ENCODE data around the gene DUOX2. TPM values are rescaled to one million over a fixed set of nuclear protein-coding genes. Genes with fewer than 3 reads are reported as not detected.
"Not testable (repeated sequence)": the region's sequence is repeated elsewhere in the genome, so short reads cannot be mapped to it uniquely, and the experiment has no call there.

Gene DUOX2
- total RNA-seq, 1 experiment from 2014 or later: 0.02 TPM

- DNase-seq (ENCODE audit: extremely low read depth, low read depth): no peak
These were observed 11.7 kb downstream of the DUOX2 start for GRCh38 chr15:45102226-45102625.

GRCh38 chr15:45101749-45102148, 12.2 kb downstream of the DUOX2 start:
- DNase-seq (ENCODE audit: extremely low read depth, low read depth): no peak

DNA sequence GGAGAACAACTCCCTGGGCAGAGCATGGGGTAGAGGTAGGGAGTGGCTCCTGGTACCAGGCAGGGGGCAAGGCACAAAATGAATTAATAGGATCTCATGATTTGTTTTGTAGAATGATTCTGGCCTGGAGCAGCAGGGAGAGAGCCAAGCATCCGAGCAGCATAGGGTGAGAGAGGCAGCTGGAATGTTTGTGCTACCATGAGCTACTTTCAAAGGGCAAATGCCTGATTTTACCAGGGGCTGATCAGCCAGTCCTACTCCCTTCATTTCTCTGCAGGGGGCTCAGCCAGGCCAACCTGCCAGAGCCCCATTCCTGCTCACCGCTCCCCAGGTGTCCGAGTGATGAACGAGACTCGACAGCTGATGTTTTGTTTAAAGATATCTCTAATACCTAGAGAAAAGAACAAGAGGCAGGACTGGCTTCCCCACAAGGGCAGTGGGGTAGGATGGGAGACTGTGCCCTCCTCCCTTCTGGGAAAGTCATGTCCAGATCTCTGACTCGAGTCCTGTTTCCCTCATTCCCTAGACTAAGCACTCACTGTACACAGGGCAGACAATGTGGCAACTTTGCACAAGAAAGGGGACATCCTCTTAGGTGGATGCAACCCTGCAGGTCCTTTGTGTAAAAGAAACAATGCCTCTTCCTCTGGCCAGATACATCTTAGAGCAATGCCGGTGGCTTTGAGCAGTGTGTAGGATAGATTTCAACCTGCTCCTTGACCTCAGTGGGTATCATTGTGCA, 12.9 kb downstream of the DUOX2 start:
- DNase-seq (ENCODE audit: extremely low read depth, low read depth): no peak

GRCh38 chr15:45099549-45100165, 14.3 kb downstream of the DUOX2 start:
- DNase-seq (ENCODE audit: extremely low read depth, low read depth): no peak

GRCh38 chr15:45097466-45097865, 16.5 kb downstream of the DUOX2 start:
- DNase-seq (ENCODE audit: extremely low read depth, low read depth): no peak

GRCh38 chr15:45095661-45096060, 18.3 kb downstream of the DUOX2 start:
- DNase-seq (ENCODE audit: extremely low read depth, low read depth): no peak

GRCh38 chr15:45094358-45094730, 19.6 kb downstream of the DUOX2 start:
- no peak for DNase-seq (ENCODE audit: extremely low read depth, low read depth)

- no peak for DNase-seq (ENCODE audit: extremely low read depth, low read depth)
These were observed 20.2 kb downstream of the DUOX2 start for GRCh38 chr15:45093622-45094357.

DNA sequence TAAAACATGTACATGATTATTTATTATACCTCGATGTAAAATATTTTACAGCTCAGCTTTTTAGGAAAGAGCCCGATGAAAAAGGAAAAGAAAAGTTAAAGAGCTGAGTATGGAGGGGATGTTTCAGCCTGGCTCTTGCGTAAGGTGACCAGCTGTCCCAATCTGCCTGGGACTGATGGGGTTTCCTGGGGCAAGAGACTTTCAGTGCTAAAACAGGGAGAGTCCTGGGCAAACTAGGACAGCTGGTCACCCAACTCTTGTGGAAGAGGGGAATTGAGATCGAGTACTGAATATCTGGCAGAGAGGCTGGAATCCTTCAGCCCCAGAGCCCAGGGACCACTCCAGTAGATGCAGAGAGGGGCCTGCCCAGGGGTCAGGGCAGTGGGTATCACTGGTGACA, 21.0 kb downstream of the DUOX2 start:
- no peak for DNase-seq (ENCODE audit: extremely low read depth, low read depth)

DNA sequence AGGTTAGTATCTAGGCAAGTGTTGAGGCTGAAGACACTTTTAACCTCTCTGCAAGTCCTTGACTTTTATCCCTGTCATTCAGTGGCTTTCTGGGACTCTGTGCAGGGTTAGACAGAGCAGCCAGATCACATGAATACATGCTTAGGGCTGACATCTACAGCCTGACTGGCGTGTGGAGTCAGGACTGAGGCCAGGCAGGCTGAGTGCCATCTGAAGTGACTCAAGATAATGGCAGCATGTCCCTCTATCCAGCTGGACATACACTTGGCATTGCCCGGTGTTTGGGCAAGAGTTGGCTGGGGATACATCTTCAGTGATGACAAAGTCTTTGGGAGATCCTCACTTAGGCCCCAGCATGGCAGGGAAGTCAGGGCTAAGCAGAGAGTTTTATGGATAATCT, 22.4 kb downstream of the DUOX2 start:
- DNase-seq (ENCODE audit: extremely low read depth, low read depth): no peak

DNA sequence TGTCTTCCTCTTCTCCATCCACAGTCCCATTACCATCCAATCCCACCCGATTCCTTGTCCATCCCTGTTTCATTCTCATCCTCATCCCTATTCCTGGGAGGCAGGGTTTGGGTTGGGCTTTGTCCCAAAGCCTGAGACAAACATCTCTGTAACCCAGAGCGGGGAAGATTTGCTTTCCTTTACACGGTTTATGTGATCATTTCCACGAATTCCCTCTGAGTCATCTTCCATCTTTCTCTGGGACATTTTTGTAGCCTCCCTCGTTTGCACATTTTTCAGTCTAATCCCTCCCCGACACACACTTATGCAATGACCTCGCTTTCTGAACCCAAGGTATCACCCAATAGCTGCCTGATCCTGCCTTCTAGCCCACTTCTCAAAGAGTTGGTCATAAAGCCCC, 22.8 kb downstream of the DUOX2 start:
- no peak for DNase-seq (ENCODE audit: extremely low read depth, low read depth)

DNA sequence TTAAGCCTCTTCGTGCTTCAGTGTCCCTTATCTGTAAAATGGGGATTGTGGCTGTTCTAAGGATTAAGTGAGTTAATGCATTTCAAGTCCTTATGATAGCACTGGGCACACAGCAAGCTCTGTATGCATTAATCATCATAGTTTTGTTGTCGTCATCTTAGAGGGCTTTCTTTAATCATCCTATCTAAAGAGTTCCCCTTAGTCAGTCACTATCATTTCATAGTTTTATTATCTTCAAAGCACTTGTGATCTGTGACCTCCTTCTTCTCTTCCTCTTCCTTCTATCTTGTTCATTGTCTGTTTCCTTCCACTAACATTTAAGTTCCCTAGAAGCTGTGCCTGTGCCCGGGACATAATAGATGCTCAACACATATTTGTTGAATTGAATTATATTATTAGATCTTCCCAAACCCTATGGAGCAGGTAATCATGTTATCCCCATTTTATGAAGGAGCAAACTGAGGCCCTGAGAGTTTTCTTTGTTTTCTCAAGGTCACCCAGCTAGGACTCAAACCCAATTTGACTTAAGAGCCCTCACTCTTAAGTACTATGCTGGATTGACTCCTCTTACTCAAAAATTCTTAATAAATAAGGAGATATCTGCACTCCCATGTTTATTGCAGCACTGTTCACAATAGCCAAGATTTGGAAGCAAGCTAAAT, 24.1 kb downstream of the DUOX2 start:
- DNase-seq (ENCODE audit: extremely low read depth, low read depth): no peak

GRCh38 chr15:45088801-45089711, 24.9 kb downstream of the DUOX2 start:
- no peak for DNase-seq (ENCODE audit: extremely low read depth, low read depth)

GRCh38 chr15:45087513-45087912, 26.5 kb downstream of the DUOX2 start:
- no peak for DNase-seq (ENCODE audit: extremely low read depth, low read depth)

DNA sequence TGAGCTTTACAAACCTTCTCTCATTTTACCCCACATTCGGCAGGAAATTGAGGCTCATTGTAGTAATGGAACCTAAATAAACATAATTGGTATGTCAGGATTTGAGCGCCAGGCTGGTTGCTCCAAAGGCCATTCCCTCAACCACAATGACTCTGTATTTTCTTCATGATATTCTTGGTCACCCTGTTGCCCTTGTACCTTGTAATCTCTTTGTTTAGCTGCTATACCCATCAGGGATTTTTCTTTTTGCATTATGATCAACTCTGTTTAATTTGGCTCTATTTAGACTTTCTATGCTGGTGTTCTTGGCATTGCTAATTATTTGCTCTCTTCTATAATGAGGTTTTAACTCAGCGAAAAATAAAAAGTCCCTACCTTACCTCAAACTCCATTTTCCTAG, 29.8 kb downstream of the DUOX2 start:
- no peak for DNase-seq (ENCODE audit: extremely low read depth, low read depth)

- no peak for DNase-seq (ENCODE audit: extremely low read depth, low read depth)
These were observed 30.7 kb downstream of the DUOX2 start for GRCh38 chr15:45083223-45083622.

- DNase-seq (ENCODE audit: extremely low read depth, low read depth): not testable (repeated sequence)
These were observed 31.6 kb downstream of the DUOX2 start for GRCh38 chr15:45082412-45082811.

GRCh38 chr15:45080593-45080992, 33.4 kb downstream of the DUOX2 start:
- DNase-seq (ENCODE audit: extremely low read depth, low read depth): not testable (repeated sequence)

DNA sequence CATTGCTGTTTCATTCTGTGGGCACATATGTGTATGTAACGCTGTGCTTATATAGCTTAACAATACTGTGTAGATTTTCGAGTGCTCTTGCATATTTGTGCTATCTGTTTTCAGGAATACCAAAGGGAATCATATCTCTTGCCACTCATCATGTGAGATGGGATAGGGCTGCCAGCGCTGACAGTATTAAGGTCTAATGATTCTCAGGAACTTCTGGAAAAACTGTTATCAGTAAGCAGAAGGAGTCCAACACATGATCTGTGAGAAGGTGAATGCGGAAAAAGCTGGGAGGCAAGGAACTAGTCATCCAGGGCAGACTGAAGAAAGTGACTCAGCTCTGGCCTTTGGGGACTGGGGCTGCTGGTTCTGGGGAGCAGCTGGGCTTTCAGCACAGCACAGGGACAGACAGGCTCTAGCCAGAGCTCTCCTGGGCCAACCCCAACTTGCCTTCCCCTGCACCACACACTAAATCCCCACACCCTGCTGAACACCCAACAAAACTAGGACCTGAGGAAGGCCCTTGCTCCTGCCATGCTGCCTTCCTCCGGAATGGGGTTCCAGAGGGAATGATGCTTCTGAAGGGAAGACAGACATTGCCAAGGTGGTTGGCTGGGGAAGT, 34.2 kb downstream of the DUOX2 start:
- DNase-seq (ENCODE audit: extremely low read depth, low read depth): not testable (repeated sequence)

- not testable (repeated sequence) for DNase-seq (ENCODE audit: extremely low read depth, low read depth)
These were observed 34.8 kb downstream of the DUOX2 start for GRCh38 chr15:45079201-45079600.

Measured in NCI-H460 (cell line).